Right lobe of liver (tissue), 6 donors: ENCODE data around the gene LENEP. TPM values are rescaled to one million over a fixed set of nuclear protein-coding genes. Genes with fewer than 3 reads are reported as not detected.

Experiments used
- ATAC-seq, 4 donors: fragments of 200-7000 bp; cut with Tn5 transposase; one replicate each; pipeline ENCODE4 v1.9.1; 2020; ENCODE audit warnings: mild to moderate bottlenecking in 4 of 4, moderate library complexity in 4 of 4
- DNase-seq, 3 donors: peaks; one replicate each; pipeline ENCODE4 v3.0.0-alpha.2; 2020
- H3K27ac ChIP-seq, 3 donors: fragments of 200-600 bp; one replicate each; pipeline ENCODE4 v1.8.0; 2022
- H3K27me3 ChIP-seq, 2 donors: fragments of 200-600 bp; one replicate each; pipeline ENCODE4 v1.8.0; 2022
- H3K36me3 ChIP-seq, 4 donors: fragments of 200-600 bp; sonication (generic) in 1 of 4; one replicate each; pipeline versions ENCODE4 v1.5.1 to v1.8.0; 2017 to 2022; ENCODE audit warnings: control low read depth in 1 of 4
- H3K4me1 ChIP-seq, 4 donors: fragments of 200-600 bp; sonication (generic) in 1 of 4; one replicate each; pipeline versions ENCODE4 v1.5.1 to v1.8.0; 2017 to 2022; ENCODE audit warnings: control low read depth in 1 of 4
- H3K4me3 ChIP-seq, 3 donors: fragments of 200-600 bp; one replicate each; pipeline ENCODE4 v1.8.0; 2022
- H3K9me3 ChIP-seq, 4 donors: fragments of 200-600 bp; sonication (generic) in 1 of 4; one replicate each; pipeline versions ENCODE4 v1.5.1 to v1.8.0; 2017 to 2022; ENCODE audit warnings: control low read depth in 1 of 4
- POLR2A ChIP-seq: fragments of 450-650 bp; IDR thresholded peaks from one replicate; pipeline ENCODE4 v1.6.1; 2017; ENCODE audit warnings: antibody characterized with exemption, mild to moderate bottlenecking
- WGBS: methylation state at CpG from one replicate; pipeline ENCODE4 v1.1.6; 2018; ENCODE audit warnings: low coverage, low lambda C conversion rate; ENCODE audit not compliant: insufficient coverage; ENCODE audit errors: missing lambda C conversion rate; 5-methylcytosine and 5-hydroxymethylcytosine counted together
- intact Hi-C, 2 donors: fragments of 100-400 bp; cut with DNase I; formaldehyde crosslinking; loops; one replicate each; pipeline versions ENCODE4 v1.11.2 to v1.14.1; 2022
- total RNA-seq, 6 experiments: library from RNA; depleted of rRNA in 2 of 6; stranded (reverse); fragments of >200 nt in 2 of 6; fragmentation: NEBNext Ultra II Directional in 3 of 6; extraction: Animal tissue kit (Norgen Biotek cat#: 25700) in 3 of 6; gene quantifications; one replicate each; pipeline versions ENCODE4 v1.1.0 to v1.2.4, GENCODE V29; 2016 to 2023
- TF ChIP-seq, protein P1 (sequence below), 4 donors: fragments of 200-600 bp in 3 of 4; fragments of 450-650 bp in 1 of 4; IDR thresholded peaks; one replicate each; pipeline versions ENCODE4 v1.5.1 to v1.8.0; 2016 to 2022; ENCODE audit warnings: antibody characterized with exemption in 4 of 4, mild to moderate bottlenecking in 2 of 4
- donor health status: DM: no; HTN: yes; CAD: no.
- donor health status: DM: no; HTN: no; CAD: no.
- donor health status: DM: no; HTN: no; CAD: no.
- donor health status: DM: no; HTN: yes; CAD: no.
- donor health status: DM: no; HTN: yes; CAD: no.

Gene LENEP
- total RNA-seq, 6 experiments from 2014 or later: not detected

DNA sequence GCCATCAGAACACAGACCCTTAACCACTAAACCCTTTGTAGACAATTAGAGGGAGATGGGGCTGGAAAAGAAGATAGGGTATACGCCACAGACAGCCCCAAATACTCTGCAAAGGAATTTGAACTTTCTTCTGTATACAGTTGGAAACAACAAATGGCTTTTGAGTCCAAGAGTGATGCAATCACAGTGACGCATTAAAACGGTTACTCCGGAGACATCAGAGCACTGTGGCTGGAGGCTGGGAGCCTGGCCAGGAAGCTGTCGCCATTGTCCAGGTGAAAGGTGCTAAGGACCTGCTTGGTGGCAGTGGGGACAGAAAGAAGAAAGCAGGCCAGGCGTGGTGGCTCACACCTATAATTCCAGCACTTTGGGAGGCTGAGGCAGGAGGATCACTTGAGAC lies 6.1 kb upstream of the LENEP start:
- no peak for TF ChIP-seq POLR2A
- TF ChIP-seq, protein P1, sequence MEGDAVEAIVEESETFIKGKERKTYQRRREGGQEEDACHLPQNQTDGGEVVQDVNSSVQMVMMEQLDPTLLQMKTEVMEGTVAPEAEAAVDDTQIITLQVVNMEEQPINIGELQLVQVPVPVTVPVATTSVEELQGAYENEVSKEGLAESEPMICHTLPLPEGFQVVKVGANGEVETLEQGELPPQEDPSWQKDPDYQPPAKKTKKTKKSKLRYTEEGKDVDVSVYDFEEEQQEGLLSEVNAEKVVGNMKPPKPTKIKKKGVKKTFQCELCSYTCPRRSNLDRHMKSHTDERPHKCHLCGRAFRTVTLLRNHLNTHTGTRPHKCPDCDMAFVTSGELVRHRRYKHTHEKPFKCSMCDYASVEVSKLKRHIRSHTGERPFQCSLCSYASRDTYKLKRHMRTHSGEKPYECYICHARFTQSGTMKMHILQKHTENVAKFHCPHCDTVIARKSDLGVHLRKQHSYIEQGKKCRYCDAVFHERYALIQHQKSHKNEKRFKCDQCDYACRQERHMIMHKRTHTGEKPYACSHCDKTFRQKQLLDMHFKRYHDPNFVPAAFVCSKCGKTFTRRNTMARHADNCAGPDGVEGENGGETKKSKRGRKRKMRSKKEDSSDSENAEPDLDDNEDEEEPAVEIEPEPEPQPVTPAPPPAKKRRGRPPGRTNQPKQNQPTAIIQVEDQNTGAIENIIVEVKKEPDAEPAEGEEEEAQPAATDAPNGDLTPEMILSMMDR (IDR thresholded peaks at IDR 0.05): no peak
- DNase-seq (peak in 2 of 3 donors; percentile 89 to 90), ATAC-seq (peak; percentile 19 to 60 (median 40))
- WGBS: 17% methylated on average over 2 of the region's 6 CpGs
- intact Hi-C loops: loop anchor here in 1 of 2 donors (10.0 kb wide), 1 partner anchor 67 kb away; the partner anchor contains the start of gene ADAM15
- Histone ChIP-seq H3K4me1 (peaks cover 0 to 32% (median 4%) of the 10 kb centered on the region in 4 donors), H3K9me3 (no peaks in the 10 kb centered on the region), H3K4me3 (no peak overlapping the region), H3K27me3 (no peaks in the 10 kb centered on the region), H3K27ac (peak overlapping the region in 2 of 3 donors; percentile 44 to 86), H3K36me3 (peaks cover 0 to 9% (median 0%) of the 10 kb centered on the region in 4 donors)

DNA sequence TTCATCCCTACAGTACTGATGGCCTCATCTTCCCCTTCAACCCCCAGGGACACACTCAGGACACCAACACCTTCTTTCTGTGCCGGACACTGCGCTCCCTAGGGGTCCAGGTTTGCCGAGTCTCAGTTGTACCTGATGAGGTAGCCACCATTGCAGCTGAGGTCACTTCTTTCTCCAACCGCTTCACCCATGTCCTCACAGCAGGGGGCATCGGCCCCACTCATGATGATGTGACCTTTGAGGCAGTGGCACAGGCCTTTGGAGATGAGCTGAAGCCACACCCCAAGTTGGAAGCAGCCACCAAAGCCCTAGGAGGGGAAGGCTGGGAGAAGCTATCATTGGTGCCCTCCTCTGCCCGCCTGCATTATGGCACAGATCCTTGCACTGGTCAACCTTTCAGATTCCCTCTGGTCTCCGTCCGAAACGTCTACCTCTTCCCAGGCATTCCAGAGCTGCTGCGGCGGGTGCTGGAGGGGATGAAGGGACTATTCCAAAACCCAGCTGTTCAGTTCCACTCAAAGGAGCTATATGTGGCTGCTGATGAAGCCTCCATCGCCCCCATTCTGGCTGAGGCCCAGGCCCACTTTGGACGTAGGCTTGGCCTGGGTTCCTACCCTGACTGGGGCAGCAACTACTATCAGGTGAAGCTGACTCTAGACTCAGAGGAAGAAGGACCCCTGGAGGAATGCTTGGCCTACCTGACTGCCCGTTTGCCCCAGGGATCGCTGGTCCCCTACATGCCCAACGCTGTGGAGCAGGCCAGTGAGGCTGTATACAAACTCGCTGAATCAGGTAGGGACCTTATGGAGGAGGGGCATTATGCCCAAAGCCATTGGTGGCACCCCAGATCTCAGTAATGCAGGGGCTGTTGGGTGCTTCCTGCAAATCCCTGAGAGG lies 5.1 kb upstream of the LENEP start:
- H3K36me3 ChIP-seq: peaks cover 0 to 9% (median 0%) of the 10 kb centered on the region in 4 donors
- no peak for DNase-seq
- H3K4me1 ChIP-seq: peaks cover 0 to 26% (median 4%) of the 10 kb centered on the region in 4 donors
- no peak for ATAC-seq
- no peaks in the 10 kb centered on the region for H3K27me3 ChIP-seq
- H3K9me3 ChIP-seq: no peaks in the 10 kb centered on the region
- WGBS: 94% methylated on average over 8 of the region's 17 CpGs
- no peak overlapping the region for H3K4me3 ChIP-seq
- intact Hi-C loops: loop anchor here in 1 of 2 donors (10.0 kb wide), 1 partner anchor 66 kb away; the partner anchor contains the start of gene ADAM15
- no peak for TF ChIP-seq POLR2A
- TF ChIP-seq, protein P1 (IDR thresholded peaks at IDR 0.05): no peak
- H3K27ac ChIP-seq: peak overlapping the region in 1 of 3 donors; percentile 86

DNA sequence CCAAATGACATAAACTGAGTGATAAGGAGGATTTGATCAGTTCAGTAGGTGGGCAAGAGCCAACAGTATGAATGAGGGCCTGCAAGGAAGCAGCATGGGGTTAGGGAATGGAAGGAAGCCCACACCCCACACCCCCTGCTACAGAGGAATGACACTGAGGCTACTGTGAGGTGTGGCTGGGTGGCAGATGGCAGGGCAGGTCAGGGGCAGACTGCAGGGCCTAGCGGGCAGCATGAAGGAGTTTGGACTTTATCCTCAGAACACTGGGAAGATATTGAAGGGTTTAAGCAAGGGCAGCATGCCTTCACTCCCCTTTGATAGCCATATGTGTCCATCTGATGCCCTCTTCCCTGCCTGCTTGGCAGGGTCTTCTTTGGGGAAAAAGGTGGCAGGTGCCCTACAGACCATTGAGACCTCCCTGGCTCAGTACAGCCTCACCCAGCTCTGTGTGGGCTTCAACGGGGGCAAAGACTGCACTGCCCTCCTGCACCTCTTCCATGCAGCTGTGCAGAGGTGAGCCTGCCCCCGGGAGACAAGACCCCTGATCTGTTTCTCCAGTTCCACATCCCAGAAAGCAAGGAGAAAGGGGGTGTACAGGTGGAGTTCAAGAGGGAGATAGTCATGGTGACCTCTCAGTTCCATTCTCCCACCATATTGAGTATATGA lies 4.1 kb upstream of the LENEP start:
- H3K36me3 ChIP-seq: peaks cover 0 to 9% (median 0%) of the 10 kb centered on the region in 4 donors
- intact Hi-C loops: loop anchor here in 1 of 2 donors (10.0 kb wide), 1 partner anchor 65 kb away; the partner anchor contains the start of gene ADAM15
- peaks cover 0 to 21% (median under 1%) of the 10 kb centered on the region in 4 donors for H3K4me1 ChIP-seq
- no peak overlapping the region for H3K4me3 ChIP-seq
- no peaks in the 10 kb centered on the region for H3K27me3 ChIP-seq
- H3K9me3 ChIP-seq: no peaks in the 10 kb centered on the region
- ATAC-seq: peak in 1 of 4 donors; percentile 42
- DNase-seq: no peak
- no peak overlapping the region for H3K27ac ChIP-seq
- no peak for TF ChIP-seq POLR2A
- TF ChIP-seq, protein P1 (IDR thresholded peaks at IDR 0.05): no peak
- WGBS: 83% methylated on average over 1 of the region's 3 CpGs

DNA sequence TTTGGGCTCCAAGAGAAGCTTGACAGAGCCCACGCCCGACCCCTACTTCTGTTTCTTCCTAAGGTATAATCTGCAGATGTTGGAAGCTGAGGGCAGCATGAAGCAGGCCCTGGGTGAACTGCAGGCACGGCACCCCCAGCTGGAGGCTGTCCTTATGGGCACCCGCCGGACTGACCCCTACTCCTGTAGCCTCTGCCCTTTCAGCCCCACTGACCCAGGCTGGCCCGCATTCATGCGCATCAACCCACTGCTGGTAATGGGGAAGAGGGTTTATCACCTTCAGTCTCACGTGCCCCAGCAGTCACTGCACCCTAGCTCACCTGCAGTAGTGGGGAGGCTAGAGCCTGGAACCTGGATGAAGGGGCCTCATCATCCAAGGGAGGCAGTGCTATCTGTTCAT lies 3.1 kb upstream of the LENEP start:
- H3K36me3 ChIP-seq: peaks cover 0 to 9% (median 0%) of the 10 kb centered on the region in 4 donors
- no peaks in the 10 kb centered on the region for H3K27me3 ChIP-seq
- TF ChIP-seq, protein P1 (IDR thresholded peaks at IDR 0.05): no peak
- no peak for TF ChIP-seq POLR2A
- no peak overlapping the region for H3K4me3 ChIP-seq
- no peaks in the 10 kb centered on the region for H3K9me3 ChIP-seq
- no peak overlapping the region for H3K27ac ChIP-seq
- WGBS: 92% methylated on average over 6 of the region's 8 CpGs
- DNase-seq (no peak), ATAC-seq (no peak)
- H3K4me1 ChIP-seq: peaks cover 0 to 21% (median 0%) of the 10 kb centered on the region in 4 donors
- intact Hi-C loops: no loop called here
